Vagina (tissue), 2 donors: ENCODE results near the gene TP73. TPM values are rescaled to one million over a fixed set of nuclear protein-coding genes. Genes with fewer than 3 reads are reported as not detected.

ENCODE experiments used
- DNase-seq, 2 donors: peaks; one replicate each; pipeline ENCODE4 v3.0.0-alpha.2; 2017; ENCODE audit errors: extremely low spot score in 2 of 2
- H3K27ac ChIP-seq: fragments of 200-600 bp; sonication (generic); one replicate; pipeline ENCODE4 v1.5.1; 2019
- H3K27me3 ChIP-seq: fragments of 200-600 bp; sonication (generic); one replicate; pipeline ENCODE4 v1.5.1; 2019
- H3K36me3 ChIP-seq, 2 donors: fragments of 200-600 bp; sonication (generic); one replicate each; pipeline ENCODE4 v1.5.1; 2017 to 2019
- H3K4me1 ChIP-seq: fragments of 200-600 bp; sonication (generic); one replicate; pipeline ENCODE4 v1.5.1; 2019
- H3K4me3 ChIP-seq, 2 donors: fragments of 200-600 bp; sonication (generic); 1 replicate in 1 of 2; 2 replicates in 1 of 2; pipeline ENCODE4 v1.5.1; 2016 to 2019
- H3K9me3 ChIP-seq: fragments of 200-600 bp; sonication (generic); one replicate; pipeline ENCODE4 v1.5.1; 2019
- POLR2A ChIP-seq, 2 donors: fragments of 450-650 bp; IDR thresholded peaks; one replicate each; pipeline ENCODE4 v1.6.1; 2017; ENCODE audit warnings: antibody characterized with exemption in 2 of 2, mild to moderate bottlenecking in 2 of 2, moderate library complexity in 2 of 2
- POLR2AphosphoS5 ChIP-seq, 2 donors: sonication (generic); formaldehyde crosslinking; IDR thresholded peaks; one replicate each; pipeline ENCODE4 v1.9.0; 2017; ENCODE audit warnings: antibody characterized with exemption in 2 of 2, mild to moderate bottlenecking in 2 of 2, low read depth in 1 of 2; ENCODE audit not compliant: insufficient read depth in 1 of 2
- intact Hi-C: fragments of 100-400 bp; cut with DNase I; formaldehyde crosslinking; loops from one replicate; pipeline ENCODE4 v1.15.1; 2023
- total RNA-seq: library from RNA; depleted of rRNA; stranded (reverse); fragments of >200 nt; gene quantifications from one replicate; pipeline ENCODE4 v1.2.3, GENCODE V29; 2016
- TF ChIP-seq, protein P1 (sequence below), 3 experiments: fragments of 450-650 bp in 2 of 3; fragments of 200-600 bp in 1 of 3; sonication (generic) in 1 of 3; IDR thresholded peaks; one replicate each; pipeline ENCODE4 v1.5.1; 2017 to 2019; ENCODE audit warnings: antibody characterized with exemption in 3 of 3, mild to moderate bottlenecking in 2 of 3, moderate library complexity in 2 of 3

TP73 gene
- total RNA-seq, 1 donor from 2014 or later = 8.1 TPM

DNA sequence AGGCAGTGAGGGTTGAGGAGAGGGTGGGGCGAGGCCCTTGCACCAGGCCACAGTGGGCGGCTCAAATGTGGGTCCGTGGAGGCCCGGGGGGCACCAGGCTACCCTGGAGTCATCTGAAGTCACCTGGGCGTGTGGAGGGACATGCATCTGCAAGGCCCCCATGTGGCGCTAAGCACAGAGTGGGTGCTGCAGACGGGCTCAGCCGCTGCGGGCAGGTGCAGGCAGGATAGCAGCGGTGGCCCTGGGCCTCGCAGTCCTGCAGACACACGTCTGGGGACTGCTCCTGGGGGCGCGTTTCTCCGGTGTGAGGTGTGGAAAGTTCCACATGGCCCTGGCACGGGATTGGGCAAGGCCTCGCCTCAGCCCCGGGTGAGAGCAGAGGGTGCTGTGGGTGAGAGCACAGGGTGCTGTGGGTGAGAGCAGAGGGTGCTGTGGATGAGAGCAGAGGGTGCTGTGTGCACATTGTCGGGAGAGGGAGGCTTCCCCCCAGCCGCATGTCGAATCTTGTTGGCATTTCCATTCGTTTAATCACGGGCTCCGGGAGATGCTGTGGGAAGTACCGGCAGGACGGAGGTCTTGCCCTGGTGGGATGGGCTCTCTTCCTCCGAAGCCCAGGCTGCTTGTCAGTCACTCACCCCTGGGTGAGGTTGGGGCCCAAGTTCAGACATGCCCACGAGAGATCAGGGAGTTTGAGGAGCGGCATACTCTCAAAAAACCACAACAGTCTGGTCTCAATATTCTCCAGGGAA, 46.5 kb downstream of the TP73 start:
- intact Hi-C loops = no loop called here
- Histone ChIP-seq H3K36me3 (no peaks in the 10 kb centered on the region), H3K4me1 (peaks cover 20% of the 10 kb centered on the region), H3K27me3 (no peaks in the 10 kb centered on the region), H3K9me3 (no peaks in the 10 kb centered on the region), H3K4me3 (no peak overlapping the region), H3K27ac (no peak overlapping the region)
- DNase-seq = no peak
- no peak for TF ChIP-seq POLR2A (IDR thresholded peaks at IDR 0.05)
- TF ChIP-seq, protein P1, sequence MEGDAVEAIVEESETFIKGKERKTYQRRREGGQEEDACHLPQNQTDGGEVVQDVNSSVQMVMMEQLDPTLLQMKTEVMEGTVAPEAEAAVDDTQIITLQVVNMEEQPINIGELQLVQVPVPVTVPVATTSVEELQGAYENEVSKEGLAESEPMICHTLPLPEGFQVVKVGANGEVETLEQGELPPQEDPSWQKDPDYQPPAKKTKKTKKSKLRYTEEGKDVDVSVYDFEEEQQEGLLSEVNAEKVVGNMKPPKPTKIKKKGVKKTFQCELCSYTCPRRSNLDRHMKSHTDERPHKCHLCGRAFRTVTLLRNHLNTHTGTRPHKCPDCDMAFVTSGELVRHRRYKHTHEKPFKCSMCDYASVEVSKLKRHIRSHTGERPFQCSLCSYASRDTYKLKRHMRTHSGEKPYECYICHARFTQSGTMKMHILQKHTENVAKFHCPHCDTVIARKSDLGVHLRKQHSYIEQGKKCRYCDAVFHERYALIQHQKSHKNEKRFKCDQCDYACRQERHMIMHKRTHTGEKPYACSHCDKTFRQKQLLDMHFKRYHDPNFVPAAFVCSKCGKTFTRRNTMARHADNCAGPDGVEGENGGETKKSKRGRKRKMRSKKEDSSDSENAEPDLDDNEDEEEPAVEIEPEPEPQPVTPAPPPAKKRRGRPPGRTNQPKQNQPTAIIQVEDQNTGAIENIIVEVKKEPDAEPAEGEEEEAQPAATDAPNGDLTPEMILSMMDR (IDR thresholded peaks at IDR 0.05) = no peak

DNA sequence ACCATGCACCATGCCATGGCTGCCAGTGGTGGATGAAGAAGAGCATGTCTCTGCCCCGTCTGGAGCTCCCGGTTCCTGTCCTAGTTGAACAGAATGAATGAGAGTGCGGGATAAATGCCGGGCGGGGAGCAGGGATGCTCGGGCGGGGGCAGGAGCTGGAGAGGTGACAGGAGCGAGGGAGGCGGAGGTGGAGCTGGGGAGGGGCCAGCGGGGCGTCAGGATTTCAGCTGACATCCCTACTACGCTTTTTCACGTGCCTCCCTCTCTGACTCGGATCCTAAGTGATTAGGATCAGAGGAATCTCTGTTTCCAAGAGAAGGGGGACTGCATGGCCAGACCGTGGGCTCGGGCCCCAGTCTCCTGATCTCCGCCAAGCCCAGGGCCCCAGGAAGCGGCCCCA, 47.3 kb downstream of the TP73 start:
- intact Hi-C loops = no loop called here

DNA sequence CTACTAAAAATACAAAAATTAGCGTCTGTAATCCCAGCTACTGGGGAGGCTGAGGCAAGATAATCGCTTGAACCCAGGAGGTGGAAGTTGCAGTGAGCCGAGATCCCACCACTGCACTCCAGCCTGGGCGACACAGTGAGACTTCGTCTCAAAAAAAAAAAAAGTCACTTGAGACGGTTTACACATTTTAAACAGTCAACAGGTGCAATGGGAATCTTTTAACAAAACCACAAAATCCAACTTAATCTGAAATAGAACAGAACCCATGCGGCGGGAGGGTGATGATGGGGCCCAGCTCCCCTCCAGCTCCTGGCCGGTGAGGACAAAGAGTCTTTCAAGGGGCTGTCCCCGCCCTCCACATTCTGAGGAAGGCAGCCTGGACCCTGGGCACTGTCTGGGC, 48.3 kb downstream of the TP73 start:
- DNase-seq = no peak
- intact Hi-C loops = no loop called here
- Histone ChIP-seq H3K9me3 (no peaks in the 10 kb centered on the region), H3K4me1 (peaks cover 32% of the 10 kb centered on the region), H3K4me3 (no peak overlapping the region), H3K27ac (no peak overlapping the region), H3K36me3 (no peaks in the 10 kb centered on the region), H3K27me3 (no peaks in the 10 kb centered on the region)
- TF ChIP-seq, protein P1 (IDR thresholded peaks at IDR 0.05) = no peak
- TF ChIP-seq POLR2AphosphoS5 (IDR thresholded peaks at IDR 0.05; ENCODE audit: insufficient read depth in 1 of 2, low read depth in 1 of 2) (no peak), POLR2A (IDR thresholded peaks at IDR 0.05) (no peak)

More for the DNA sequence above, 47.3 kb downstream of the TP73 start:
- peaks cover 28% of the 10 kb centered on the region for H3K4me1 ChIP-seq
- H3K27me3 ChIP-seq = no peaks in the 10 kb centered on the region
- DNase-seq = no peak
- H3K9me3 ChIP-seq = no peaks in the 10 kb centered on the region
- no peak overlapping the region for H3K27ac ChIP-seq
- no peaks in the 10 kb centered on the region for H3K36me3 ChIP-seq
- TF ChIP-seq, protein P1 (IDR thresholded peaks at IDR 0.05) = no peak
- TF ChIP-seq POLR2A (IDR thresholded peaks at IDR 0.05) = no peak
- no peak for TF ChIP-seq POLR2AphosphoS5 (IDR thresholded peaks at IDR 0.05; ENCODE audit: insufficient read depth in 1 of 2, low read depth in 1 of 2)
- no peak overlapping the region for H3K4me3 ChIP-seq

DNA sequence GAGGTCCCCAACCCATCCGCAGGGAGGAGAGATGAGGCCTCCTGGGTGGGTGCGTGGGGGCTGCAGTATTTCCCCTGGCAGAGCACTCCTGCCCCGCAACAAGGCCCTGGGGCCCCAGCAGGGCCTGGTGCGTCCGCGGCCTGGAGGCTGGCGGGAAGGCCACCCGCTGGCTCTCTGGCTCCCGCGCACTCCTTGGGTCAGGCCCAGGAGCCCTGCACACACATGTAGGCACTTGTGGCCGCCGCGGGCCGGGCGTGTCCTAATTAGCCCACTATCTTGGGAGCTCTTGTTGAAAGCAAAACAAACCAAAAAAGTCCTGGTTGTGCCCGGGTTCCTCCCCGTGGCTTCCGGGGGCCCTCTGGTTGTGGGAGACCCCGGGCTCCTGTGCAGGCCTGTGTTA, 50.2 kb downstream of the TP73 start:
- DNase-seq = no peak

More for the DNA sequence above, 50.2 kb downstream of the TP73 start:
- no peak overlapping the region for H3K27ac ChIP-seq
- H3K27me3 ChIP-seq = no peaks in the 10 kb centered on the region
- peaks cover 32% of the 10 kb centered on the region for H3K4me1 ChIP-seq
- TF ChIP-seq POLR2AphosphoS5 (IDR thresholded peaks at IDR 0.05; ENCODE audit: insufficient read depth in 1 of 2, low read depth in 1 of 2) (no peak), POLR2A (IDR thresholded peaks at IDR 0.05) (no peak)
- TF ChIP-seq, protein P1 (IDR thresholded peaks at IDR 0.05) = no peak
- no peaks in the 10 kb centered on the region for H3K9me3 ChIP-seq
- intact Hi-C loops = no loop called here
- H3K36me3 ChIP-seq = no peaks in the 10 kb centered on the region
- no peak overlapping the region for H3K4me3 ChIP-seq
